HG02763 (cell line): Measurements from ENCODE around the gene TEKT5.
"Not testable (repeated sequence)": the region's sequence is repeated elsewhere in the genome, so short reads cannot be mapped to it uniquely, and the experiment has no call there.

ENCODE experiments used
- ATAC-seq: cut with Tn5 transposase; IDR thresholded peaks from one replicate; pipeline ENCODE4 v1.9.1; 2021; ENCODE audit warnings: mild to moderate bottlenecking, moderate library complexity; ENCODE audit not compliant: unreplicated experiment

Gene TEKT5

DNA sequence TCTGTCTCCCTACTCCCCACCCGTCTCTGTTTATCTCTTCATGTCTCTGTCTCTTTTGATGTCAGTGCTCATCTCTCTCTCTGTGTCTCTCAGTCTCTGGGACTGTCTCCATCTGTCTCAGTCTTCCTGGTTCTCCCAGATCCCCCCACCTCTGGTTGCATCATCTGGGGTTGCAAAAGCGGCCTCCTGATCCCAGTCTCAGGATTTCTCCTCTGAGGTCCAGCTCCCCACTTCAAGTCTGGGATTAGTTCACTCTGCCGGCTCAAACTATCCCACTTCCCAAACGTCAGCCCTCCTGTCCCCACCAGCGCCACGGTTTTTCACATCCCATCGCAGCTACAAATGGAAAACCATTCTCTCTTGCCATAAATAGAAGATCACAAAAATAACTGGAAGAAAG lies 9.0 kb downstream of the TEKT5 start:
- ATAC-seq, result no peak

DNA sequence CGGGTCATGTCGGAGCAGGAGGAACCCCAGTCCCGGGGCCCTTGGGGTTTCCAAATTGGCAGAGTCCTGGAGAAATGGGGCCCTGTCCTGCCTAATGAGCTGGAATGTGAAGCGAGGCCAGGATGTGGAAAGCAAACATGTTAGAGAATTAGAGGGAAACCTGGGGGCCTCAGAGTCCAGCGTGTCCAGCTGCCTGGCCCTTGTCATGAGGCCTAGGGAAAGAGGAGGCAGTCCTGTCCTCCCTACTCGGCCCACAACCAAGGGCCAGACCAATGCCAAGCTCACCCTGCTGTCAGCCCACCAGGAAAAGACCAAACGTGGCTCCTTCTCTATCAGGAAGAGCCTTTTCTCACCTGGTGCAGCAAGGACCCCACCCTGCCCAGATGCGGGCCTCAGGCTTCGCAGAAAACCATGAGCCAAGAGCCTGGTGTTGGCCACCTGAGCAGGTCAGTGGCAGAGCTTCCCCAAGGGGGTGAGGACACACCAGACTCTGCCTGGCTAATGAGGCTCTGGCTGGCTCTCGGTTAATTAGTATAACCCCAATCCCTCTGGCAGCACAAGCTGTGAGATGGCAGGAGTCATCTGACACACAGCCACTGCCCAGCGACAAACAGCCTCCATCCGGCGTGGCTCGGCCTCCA lies 10.1 kb downstream of the TEKT5 start:
- no peak for ATAC-seq

DNA sequence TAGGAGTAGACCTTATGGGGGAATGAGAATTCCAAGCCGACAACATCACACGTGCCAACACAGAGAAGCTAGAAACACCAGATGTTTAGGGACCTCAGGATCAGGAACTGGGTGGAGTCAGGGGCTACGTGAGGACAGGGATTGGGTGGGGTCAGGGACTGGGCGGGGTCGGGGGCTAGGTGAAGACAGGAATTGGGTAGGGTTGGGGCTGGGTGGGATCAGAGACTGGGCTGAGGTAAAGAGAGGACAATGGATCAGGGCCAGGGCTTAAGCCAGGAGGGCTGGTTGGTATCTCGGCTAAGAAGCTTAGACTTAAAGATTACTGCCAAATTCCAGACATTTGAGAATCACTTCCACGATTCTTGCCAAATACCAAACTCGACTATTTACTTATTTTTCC lies 11.6 kb downstream of the TEKT5 start:
- no peak for ATAC-seq

DNA sequence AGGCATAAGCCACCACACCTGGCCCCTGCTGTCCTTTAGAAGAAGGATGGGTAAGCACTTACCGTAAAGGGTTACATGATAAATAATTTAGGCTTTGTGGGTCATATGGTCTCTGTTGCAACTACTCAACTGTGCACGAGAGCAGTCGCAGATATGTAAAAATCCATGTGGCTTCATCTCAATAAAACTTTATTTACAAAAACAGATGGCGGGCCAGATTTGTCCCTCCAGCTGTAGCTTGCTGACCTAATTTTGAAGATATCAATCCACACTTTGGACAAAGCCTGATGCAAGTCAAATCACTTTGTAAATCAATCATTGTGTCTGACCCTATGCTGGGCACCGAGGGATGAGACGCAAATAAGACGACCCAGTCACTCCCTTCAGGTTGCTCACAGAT lies 12.1 kb downstream of the TEKT5 start:
- no peak for ATAC-seq

DNA sequence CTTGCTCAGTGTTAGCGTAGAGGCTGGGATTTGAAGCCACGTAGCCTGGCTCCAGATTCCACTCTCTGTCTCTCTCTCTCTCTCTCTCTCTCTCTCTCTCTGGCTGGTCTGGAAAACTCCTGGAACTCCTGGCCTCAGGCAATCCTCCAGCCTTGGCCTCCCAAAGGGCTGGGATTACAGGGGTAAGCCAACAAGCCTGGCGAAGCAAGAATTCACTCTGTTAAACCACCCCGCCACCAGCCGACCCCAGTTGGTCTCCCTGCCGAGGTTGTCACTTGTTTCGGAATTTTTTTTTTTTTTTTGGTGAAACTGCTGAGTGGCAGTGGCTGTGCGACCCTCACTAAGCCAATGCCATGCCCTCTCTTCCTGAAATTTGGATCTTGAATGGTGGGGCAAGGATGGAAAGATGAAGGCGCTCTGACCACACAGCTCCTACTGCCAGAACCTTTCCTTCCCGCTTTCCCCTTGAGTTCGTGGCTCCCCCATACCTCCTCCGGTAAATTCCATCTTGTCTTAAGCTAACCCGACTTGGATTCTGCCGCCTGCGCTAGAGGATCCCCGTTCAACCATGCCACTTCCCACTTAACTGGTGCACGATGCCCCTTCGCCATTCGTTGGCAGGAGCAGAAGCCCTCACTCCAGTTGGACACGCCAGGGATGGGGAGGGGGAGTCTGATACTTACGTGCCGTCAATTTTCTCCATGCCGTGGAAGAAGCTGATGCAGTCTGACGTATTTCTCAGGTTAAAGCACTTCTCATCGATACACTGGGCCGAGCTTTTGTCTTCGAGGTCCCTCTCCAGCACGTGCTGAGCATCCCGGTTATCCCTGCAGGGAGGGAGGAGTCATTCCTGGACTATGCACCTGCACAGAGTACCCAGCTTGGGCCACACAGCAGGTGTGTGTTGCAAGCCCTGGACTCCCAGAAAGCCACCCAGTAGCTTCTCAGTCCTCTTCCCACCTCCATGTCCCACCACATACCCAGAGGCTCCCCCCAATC lies 13.1 kb downstream of the TEKT5 start:
- ATAC-seq, result no peak

DNA sequence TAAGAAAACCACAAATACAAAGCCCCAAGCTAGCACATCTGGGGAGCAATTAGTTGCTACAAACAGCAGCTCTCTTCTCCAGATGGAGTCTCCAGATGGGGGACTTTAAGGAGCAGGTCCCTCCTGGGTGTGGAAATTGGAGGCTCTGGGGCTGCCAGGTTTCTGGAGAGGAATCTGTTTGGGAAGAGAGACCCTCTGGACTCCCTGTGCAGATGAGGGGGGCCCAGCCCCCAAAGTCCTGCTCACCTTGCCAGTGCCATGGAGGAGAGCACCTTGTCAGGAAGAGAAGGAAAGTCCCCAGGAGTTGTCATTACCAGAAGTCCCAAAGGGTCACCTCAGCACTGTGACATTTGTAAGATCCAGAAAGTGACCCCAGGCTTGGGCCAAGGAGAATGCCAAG lies 14.8 kb downstream of the TEKT5 start:
- no peak for ATAC-seq

DNA sequence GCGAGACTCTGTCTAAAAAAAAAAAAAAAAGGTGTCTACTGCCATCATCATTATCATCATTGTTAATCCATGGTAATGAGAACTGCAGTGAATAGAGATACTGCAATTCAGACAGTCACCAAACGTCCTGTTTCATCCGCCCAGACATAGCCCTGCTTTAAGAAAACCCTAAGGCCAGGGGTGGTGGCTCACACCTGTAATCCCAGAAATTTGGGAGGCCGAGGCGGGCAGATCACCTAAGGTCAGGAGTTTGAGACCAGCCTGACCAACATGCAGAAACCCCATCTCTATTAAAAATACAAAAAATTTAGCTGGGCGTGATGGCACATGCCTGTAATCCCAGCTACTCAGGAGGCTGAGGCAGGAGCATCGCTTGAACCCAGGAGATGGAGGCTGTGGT lies 15.3 kb downstream of the TEKT5 start:
- ATAC-seq, result not testable (repeated sequence)

DNA sequence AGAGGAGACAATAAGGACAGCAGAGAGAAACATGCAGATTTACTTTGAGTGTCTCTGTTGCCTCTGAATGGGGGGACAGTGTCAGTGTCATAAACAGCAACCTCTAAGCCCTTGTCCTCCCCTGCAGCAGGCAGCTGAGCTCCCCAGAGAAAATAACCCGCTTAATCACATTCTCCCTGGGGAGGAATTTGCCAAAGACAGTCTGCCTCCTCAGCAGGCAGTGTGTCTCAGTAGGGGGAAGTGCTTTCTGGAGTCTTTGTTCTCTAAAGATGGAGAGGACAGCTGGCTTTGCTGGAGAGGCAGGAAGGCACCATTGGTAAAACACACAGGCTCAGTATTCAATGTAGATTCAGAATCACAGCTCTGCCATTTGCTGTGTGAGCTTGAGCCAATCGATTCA lies 16.1 kb downstream of the TEKT5 start:
- ATAC-seq, result no peak

DNA sequence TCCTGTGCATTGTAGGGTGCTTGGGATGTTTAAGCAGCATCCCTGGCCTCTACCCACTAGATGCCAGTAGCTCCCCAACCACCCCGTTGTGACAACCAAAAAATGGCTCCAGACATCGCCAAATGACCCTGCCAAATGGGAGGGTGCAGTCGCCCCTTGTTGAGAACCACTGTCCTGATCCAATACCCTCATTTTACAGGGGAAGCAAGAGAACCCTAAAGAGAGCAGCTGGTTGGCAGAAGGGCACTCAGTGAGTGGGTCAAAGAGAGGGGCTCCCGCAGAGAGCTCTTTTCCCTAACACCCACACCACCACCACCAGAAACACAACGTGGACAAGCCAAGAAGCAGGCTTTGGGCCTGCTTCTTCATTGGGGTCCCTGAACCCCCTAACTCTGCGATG lies 18.4 kb downstream of the TEKT5 start:
- no peak for ATAC-seq

DNA sequence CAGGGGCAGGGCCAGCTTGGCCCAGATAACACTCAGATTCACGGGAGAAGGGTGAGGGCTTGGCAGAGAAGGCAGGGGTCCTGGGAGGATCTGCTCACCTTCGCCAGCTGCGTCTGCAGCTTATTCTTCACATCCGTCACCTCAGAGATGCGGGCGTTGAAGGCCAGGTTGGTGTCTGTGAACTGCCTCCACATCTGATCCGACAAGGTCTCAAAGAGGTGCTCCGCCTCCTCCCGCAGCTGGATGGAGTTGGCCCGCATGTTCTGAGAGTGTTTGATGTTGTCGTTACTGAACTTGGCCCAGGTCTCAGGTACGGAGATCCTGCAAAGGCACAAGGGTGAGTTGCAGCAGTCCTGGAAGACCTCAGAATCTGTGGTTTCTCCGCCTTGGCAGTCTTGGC lies 18.9 kb downstream of the TEKT5 start:
- ATAC-seq, result no peak

DNA sequence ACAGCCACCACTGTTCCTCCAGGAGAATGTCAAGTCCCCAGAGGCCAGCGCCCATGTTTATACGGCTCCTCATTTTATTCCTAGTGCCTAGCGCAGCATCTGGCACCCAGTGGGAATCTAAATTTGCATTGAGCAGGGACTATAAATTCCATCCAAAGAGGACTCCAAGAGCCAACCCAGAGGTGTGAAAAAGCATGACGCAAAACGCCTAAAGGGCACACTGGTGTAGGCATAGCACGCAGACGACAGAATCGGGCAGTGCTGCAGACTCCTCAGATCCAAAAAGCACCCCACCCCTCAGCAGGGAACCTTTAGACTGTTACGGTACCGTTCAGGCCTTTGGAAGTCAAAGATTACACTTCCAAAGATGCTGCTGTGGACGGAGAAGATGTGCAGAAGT lies 19.5 kb downstream of the TEKT5 start:
- no peak for ATAC-seq

DNA sequence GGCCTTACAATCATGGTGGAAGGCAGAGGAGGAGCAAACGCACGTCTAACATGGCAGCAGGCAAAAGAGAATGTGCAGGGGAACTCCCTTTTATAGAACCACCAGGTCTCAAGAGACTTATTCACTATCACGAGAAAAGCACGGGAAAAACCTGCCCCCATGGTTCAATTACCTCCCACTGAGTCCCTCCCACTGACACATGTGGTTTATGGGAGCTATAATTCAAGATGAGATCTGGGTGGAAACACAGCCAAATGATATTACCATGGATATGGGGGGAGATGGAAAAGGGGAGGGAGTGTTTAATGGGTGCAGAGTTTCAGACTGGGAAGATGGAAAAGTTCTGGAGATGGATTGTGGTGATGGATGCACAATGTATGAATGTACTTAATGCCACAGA lies 23.0 kb downstream of the TEKT5 start:
- no peak for ATAC-seq

DNA sequence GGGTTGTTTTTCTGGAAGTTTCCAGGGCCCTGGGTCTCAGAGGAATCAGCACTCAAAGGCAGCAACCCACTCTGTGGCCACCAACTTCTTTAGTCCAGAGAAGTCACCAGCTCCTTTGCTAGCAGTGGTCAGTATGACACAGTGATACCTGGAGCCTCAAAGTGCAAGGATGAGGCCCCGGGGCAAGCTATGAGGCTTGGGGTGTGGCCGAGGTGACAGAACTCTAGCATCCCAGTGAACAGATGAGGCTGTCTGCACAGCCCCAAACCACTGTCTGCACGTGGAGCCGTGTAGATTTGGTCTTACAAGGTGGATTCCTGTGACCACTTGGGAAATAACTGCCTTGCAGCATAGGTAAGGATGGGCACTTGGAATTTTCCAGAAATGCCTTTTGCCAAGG lies 24.9 kb downstream of the TEKT5 start:
- ATAC-seq, result no peak

DNA sequence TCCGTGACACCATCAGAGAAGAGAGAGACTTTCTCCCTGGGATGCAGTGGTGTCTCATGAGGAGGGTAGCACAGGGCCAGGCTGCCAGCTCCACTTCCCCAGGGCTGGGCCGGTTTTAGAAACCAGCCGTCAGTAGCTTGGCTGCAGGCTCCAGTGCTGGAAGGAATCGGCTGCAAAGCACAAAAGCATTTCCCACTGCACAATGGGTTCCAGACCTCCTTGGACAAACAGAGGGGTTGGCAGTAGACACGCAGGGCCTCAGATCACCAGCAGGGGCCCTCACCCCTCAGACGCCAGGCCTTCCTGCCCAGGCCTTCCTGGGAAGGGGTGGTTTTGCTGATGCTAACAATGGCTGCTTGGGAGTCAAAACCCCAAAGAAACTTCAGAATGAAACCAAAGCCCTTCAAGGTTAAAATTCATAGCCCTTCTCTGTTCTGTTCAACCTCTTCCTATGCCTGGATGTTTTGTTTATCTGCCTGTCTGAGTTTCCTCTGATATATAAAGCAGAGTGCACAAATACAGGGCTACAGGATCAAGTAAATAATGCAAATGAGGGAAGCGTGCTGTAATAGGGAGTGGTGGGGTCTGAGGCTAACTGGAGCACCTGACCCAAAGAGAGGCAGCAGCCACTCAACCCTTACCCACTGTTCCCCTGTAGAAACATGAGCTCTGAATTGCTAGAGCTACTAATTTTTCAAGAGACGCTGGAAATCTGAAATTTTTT lies 26.2 kb downstream of the TEKT5 start:
- no peak for ATAC-seq

DNA sequence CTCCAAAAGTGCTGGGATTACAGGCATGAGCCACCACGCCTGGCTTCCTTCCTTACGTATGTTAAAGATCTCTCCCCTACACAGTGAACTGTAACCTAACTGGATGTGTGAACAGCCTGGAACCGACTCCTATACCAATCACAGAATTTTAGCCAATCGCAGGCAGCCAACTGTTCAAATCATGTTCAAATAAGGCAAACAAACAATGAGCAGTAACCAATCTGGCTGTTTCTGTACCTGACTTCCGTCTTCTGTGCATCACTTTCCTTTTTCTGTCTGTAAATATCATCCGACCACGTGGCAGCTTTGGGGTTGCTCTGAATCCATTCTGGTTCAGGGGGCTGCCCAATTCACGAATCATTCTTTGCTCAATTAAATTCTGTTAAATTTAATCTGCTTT lies 27.5 kb downstream of the TEKT5 start:
- no peak for ATAC-seq

DNA sequence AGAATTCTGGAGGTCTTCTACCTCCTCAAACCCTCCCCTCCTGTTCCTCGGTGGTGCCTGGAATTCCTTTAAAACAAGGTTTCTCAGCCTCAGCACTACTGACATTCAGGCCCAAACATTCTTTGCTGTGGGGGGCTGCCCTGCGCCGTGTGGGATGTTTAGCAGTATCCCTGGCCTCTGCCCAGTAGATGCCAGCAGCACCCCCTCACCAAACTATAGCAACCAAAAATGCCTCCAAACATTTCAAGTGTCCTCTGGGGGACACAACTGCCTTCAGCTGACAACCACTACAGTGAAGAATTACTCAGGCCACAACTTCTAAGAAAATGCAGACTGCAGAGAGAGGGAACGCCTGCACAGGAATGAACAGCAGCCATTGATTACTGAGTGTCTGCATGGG lies 28.4 kb downstream of the TEKT5 start:
- no peak for ATAC-seq

DNA sequence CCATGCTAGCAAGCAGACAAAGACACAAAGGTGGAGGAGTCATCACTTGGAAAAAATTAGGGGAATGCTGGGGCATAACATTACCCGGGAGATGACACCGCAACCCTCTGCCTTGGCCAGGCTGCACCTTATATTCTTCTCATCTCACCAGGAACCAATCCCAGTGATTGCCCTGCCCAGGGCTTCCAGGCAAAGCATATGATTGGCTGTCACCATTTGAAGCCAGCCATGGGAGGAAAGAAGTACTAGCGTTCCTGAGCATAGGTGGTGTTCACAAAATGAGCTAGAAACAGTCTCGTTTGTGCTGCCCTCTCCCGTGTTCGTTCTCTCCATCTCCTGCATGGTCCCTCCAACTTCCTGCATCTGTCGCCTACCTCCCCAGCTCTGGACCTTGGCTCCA lies 29.6 kb downstream of the TEKT5 start:
- no peak for ATAC-seq

DNA sequence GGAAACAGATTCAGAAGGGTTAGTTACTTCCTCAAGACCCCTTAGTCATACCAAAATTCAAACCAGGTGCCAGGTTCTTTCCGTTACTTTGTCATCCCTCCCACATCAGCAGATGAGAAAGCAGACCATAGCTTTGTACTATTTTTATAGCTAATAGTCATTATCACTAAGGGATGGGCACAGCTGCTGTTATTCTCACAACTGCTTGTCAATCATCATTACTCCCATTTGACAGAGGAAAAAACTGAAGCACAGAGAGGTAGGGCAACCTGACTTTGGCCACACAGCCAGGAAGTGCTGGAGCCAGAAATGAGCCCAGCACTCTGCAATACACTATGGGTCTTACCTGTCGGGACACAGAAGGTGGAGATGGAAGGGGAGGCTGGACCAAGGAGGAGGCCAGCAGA lies 30.0 kb downstream of the TEKT5 start:
- ATAC-seq, result no peak

DNA sequence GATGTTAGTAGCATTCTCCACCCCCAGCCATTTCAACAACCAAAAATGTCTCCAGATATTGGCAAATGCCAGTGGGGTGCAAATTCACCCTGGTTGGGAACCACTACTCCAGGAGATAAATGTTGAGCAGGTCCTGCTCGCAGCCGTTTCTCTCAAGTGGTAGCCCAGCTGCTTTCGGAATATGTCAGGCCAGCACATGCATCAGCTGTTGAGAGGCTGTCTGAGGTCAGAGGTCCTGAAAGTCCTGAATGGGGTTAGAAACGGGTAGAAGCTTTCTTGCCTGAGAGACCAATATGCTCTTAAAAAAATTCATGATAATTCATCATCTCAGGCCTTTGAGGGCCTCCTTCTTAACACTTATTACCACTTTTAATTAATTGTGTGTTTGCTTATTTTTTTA lies 31.0 kb downstream of the TEKT5 start:
- ATAC-seq, result no peak

DNA sequence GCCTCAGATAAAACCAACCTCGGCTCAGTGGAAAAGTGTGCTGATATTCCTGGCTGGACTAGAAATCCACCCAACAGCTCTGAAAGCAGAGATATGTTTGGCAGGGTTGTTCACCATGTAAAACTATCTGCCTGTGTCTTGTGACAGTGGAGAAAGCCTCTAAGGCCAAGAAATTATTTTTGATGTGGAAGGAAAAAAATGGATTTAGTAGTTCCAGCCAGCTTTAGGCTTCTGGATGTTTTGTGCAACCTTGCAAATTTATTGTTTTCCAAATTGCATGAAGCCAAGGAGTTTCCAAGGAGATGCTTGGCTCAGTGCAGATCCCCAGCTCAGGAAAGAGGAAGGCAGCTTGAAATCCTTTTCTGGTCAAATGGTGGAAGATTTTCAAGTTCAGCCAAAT lies 31.6 kb downstream of the TEKT5 start:
- ATAC-seq, result no peak

DNA sequence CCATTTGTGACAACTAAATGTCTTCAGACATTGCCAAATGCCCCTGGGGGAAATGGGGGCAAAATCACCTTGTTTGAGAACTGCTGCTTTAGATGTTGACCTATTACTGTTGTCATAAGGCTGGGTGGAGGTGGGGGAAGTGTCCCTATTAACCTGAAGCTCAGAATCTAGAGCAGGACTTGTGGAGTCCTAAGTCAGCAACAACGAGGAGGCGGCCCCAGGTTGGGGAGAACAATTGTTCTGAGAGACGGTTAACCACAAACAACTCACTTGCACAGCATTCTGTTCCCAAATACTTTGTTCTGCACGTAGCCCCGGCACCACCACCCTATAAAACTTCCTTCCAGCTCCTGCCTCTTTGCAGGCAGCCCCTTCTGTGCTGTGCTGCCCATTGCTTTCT lies 32.5 kb downstream of the TEKT5 start:
- no peak for ATAC-seq

DNA sequence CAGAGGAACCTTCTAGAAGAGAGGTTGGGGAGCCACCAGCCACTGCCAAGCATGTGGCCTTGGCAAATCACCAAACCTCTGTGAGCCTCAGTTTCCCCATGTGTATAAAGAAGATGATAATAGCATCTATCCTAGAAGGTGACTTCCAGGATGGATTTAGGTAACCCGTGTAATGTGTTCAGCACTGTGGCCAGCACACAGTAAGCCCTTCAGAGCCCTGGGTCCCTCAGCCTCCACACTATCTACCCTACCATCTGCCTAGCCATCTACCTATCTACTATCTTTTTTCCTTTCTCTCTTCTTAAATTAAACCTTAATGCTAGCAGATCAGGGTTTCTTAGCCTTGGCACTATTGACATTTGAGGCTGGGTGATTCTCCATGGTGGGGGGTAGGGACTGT lies 33.0 kb downstream of the TEKT5 start:
- ATAC-seq, result no peak
